Esophagus squamous epithelium (tissue), 5 donors: ENCODE results near the gene DISP2. TPM values are rescaled to one million over a fixed set of nuclear protein-coding genes. Genes with fewer than 3 reads are reported as not detected.

Experiments used
- DNase-seq: peaks from one replicate; lab custom pipeline; 2025; lab: John Stamatoyannopoulos, UW
- H3K27ac ChIP-seq, 4 donors: fragments of 200-600 bp; sonication (generic); one replicate each; pipeline ENCODE4 v1.5.1; 2016 to 2019; ENCODE audit warnings: mild to moderate bottlenecking in 1 of 4
- H3K27me3 ChIP-seq, 4 donors: fragments of 200-600 bp; sonication (generic); 1 replicate in 3 of 4; 2 replicates in 1 of 4; pipeline versions ENCODE4 v1.5.1 to v1.6.0; 2017 to 2021; ENCODE audit warnings: antibody characterized with exemption in 1 of 4
- H3K36me3 ChIP-seq, 3 donors: fragments of 200-600 bp; sonication (generic); one replicate each; pipeline ENCODE4 v1.5.1; 2016 to 2019
- H3K4me1 ChIP-seq, 3 donors: fragments of 200-600 bp; sonication (generic); one replicate each; pipeline ENCODE4 v1.5.1; 2017 to 2019
- H3K4me3 ChIP-seq, 4 donors: fragments of 200-600 bp; sonication (generic); 1 replicate in 3 of 4; 2 replicates in 1 of 4; pipeline ENCODE4 v1.5.1; 2016 to 2019; ENCODE audit warnings: mild to moderate bottlenecking in 2 of 4, moderate library complexity in 1 of 4
- H3K9me3 ChIP-seq, 3 donors: fragments of 200-600 bp; sonication (generic); one replicate each; pipeline ENCODE4 v1.5.1; 2016 to 2019
- POLR2A ChIP-seq, 4 donors: fragments of 450-650 bp; IDR thresholded peaks; one replicate each; pipeline ENCODE4 v1.6.1; 2017; ENCODE audit warnings: antibody characterized with exemption in 4 of 4, mild to moderate bottlenecking in 4 of 4, moderate library complexity in 3 of 4
- WGBS, 2 donors: methylation state at CpG; one replicate each; pipeline ENCODE4 v1.1.5; 2018; 5-methylcytosine and 5-hydroxymethylcytosine counted together
- intact Hi-C: fragments of 100-400 bp; cut with DNase I; formaldehyde crosslinking; loops from one replicate; pipeline ENCODE4 v1.15.0; 2022
- total RNA-seq, 4 donors: library from RNA; depleted of rRNA; stranded (reverse); fragments of >200 nt; gene quantifications; one replicate each; pipeline ENCODE4 v1.1.0, GENCODE V29; 2016
- TF ChIP-seq, protein P1 (sequence below), 6 experiments: fragments of 450-650 bp in 4 of 6; fragments of 200-600 bp in 2 of 6; sonication (generic) in 2 of 6; IDR thresholded peaks; one replicate each; pipeline ENCODE4 v1.5.1; 2016 to 2019; ENCODE audit warnings: antibody characterized with exemption in 6 of 6, mild to moderate bottlenecking in 4 of 6, moderate library complexity in 4 of 6
- donor health status: DM: yes; HTN: yes; CAD: no.

The DISP2 gene
- total RNA-seq, 4 donors from 2014 or later: under 0.01 TPM; not detected in 2

DNA sequence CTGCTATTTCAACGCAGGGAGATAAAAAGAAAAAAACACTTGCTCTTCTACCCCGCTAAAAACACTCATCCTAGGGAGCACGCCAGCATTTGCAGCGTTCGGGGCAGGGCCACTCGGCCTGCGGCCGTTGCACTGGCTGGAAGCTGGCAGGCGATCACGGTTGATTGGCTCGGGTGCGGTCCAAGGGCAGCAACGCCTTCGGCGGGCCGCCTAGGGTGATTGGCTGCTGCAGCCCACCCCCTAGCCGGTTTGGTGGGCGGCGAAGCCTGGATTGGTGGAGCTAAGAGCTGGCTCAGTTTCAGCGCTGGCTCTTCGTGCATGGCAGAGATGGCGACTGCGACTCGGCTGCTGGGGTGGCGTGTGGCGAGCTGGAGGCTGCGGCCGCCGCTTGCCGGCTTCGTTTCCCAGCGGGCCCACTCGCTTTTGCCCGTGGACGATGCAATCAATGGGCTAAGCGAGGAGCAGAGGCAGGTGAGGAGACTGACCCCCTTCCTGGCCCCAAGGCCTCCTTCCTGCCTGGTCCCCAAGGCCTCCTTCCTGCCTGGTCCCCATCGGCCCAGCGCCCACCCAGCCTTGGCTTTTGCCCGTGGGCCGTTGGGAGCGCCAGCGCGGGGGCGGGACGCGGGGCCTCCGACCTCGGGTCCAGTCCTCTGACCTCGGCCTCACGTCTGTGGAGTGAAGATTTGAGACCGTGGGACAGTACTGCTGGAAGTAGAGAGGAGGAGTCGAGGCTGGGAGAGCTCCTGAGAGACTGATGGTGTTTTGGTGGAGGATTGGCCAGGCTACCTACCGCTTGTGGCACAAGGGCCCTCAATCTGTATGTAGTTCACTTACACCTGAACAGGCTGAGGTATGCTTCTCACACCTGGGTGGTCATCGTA is 47.7 kb downstream of the DISP2 start, which contains the start of gene IVD:
Gene IVD (plus strand): TSS at position 295 of the 881 bp plus-strand sequence. CDS start 33 bp downstream, at position 328.
- WGBS, 2 donors: 4% methylated on average over 5 to 23 of the region's 54 CpGs
- H3K27me3 ChIP-seq: no peaks in the 10 kb centered on the region
- TF ChIP-seq POLR2A (IDR thresholded peaks at IDR 0.05): peak in 2 of 4 donors; percentile 42 to 62
- TF ChIP-seq, protein P1, sequence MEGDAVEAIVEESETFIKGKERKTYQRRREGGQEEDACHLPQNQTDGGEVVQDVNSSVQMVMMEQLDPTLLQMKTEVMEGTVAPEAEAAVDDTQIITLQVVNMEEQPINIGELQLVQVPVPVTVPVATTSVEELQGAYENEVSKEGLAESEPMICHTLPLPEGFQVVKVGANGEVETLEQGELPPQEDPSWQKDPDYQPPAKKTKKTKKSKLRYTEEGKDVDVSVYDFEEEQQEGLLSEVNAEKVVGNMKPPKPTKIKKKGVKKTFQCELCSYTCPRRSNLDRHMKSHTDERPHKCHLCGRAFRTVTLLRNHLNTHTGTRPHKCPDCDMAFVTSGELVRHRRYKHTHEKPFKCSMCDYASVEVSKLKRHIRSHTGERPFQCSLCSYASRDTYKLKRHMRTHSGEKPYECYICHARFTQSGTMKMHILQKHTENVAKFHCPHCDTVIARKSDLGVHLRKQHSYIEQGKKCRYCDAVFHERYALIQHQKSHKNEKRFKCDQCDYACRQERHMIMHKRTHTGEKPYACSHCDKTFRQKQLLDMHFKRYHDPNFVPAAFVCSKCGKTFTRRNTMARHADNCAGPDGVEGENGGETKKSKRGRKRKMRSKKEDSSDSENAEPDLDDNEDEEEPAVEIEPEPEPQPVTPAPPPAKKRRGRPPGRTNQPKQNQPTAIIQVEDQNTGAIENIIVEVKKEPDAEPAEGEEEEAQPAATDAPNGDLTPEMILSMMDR (IDR thresholded peaks at IDR 0.05): peak in 1 of 6 experiments; percentile 2
- peaks cover 0 to 34% (median 0%) of the 10 kb centered on the region in 3 donors for H3K36me3 ChIP-seq
- DNase-seq: peak; percentile 72
- peaks cover 9 to 32% (median 16%) of the 10 kb centered on the region in 3 donors for H3K4me1 ChIP-seq
- peak within 1 kb of the TSS; percentile 51 to 78 (median 70) for H3K4me3 ChIP-seq
- intact Hi-C loops: no loop called here
- H3K27ac ChIP-seq: peak within 1 kb of the TSS; percentile 44 to 85 (median 73)
- no peaks in the 10 kb centered on the region for H3K9me3 ChIP-seq

DNA sequence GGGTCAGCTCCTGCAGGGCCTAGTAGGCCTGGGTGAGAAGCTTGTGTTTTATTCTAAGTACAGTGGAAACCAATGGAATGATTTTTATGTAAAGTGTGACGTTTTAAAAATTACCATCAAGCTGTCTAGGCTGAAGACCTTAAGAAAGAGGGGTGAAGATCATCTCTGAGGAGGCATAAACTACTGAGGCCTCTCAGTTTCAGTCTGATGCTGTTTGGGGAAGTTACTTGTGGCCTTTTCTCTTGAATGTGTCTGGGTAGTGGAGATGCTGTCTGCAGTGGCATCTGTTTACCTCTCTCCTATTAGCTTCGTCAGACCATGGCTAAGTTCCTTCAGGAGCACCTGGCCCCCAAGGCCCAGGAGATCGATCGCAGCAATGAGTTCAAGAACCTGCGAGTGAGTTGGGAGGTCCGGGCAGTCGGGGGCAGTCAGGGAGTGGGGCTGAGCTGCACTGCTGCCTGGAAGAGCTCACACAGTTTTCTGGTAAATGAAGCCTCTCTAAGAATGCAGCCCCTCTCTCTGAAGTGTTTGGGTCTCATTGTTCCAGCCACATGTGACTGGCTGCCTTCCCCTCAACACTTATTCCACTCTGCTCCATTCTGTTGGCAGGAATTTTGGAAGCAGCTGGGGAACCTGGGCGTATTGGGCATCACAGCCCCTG is 49.4 kb downstream of the DISP2 start:
- no peaks in the 10 kb centered on the region for H3K27me3 ChIP-seq
- 66 to 81% methylated on average over 2 to 7 of the region's 8 CpGs for WGBS, 2 donors
- peaks cover 0 to 52% (median 3%) of the 10 kb centered on the region in 3 donors for H3K36me3 ChIP-seq
- DNase-seq: no peak
- H3K4me1 ChIP-seq: peaks cover 9 to 32% (median 16%) of the 10 kb centered on the region in 3 donors
- H3K9me3 ChIP-seq: no peaks in the 10 kb centered on the region
- TF ChIP-seq, protein P1 (IDR thresholded peaks at IDR 0.05): no peak
- TF ChIP-seq POLR2A (IDR thresholded peaks at IDR 0.05): no peak
- H3K4me3 ChIP-seq: no peak overlapping the region
- intact Hi-C loops: no loop called here
- no peak overlapping the region for H3K27ac ChIP-seq

DNA sequence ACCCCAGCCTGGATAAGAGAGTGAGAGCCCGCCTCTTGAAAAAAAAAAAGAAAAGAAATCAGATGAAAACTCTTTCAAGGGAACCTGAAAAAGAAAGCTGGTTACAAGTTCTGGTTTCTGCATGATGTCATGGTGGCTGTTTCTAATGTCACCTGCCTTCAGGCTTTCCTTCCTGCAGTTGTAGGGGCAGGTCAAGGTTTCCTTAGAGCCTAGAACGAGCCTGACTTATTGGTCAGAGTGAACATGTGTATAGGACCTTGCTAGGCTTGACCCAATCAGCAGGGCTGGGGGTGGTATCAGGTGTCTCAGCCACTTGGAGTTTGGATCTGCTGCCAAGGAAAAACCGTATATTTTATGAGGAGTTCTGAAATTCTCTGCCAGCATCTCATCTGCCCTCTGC is 51.3 kb downstream of the DISP2 start:
- H3K36me3 ChIP-seq: peaks cover 0 to 71% (median 3%) of the 10 kb centered on the region in 3 donors
- 78 to 80% methylated on average over 3 of the region's 3 CpGs for WGBS, 2 donors
- H3K4me1 ChIP-seq: peaks cover 9 to 31% (median 16%) of the 10 kb centered on the region in 3 donors
- no peaks in the 10 kb centered on the region for H3K9me3 ChIP-seq
- no peak for DNase-seq
- no peak overlapping the region for H3K4me3 ChIP-seq
- H3K27me3 ChIP-seq: no peaks in the 10 kb centered on the region
- intact Hi-C loops: no loop called here
- H3K27ac ChIP-seq: no peak overlapping the region
- TF ChIP-seq, protein P1 (IDR thresholded peaks at IDR 0.05): no peak
- TF ChIP-seq POLR2A (IDR thresholded peaks at IDR 0.05): no peak

DNA sequence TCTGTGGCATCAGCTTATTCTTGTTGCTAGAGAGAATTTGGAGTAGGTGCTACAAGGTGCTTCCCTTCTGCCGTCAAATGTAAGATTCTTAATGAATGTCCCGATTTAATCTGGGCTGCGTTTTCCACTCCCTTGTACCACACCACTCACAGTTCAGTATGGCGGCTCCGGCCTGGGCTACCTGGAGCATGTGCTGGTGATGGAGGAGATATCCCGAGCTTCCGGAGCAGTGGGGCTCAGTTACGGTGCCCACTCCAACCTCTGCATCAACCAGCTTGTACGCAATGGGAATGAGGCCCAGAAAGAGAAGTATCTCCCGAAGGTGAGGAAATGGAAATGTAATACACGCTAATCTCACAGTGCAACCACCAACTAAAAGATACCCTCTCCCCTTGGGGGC is 52.5 kb downstream of the DISP2 start:
- DNase-seq: no peak
- Histone ChIP-seq H3K9me3 (no peaks in the 10 kb centered on the region), H3K27me3 (no peaks in the 10 kb centered on the region), H3K27ac (no peak overlapping the region), H3K4me1 (peaks cover 0 to 20% (median 9%) of the 10 kb centered on the region in 3 donors), H3K4me3 (no peak overlapping the region), H3K36me3 (peaks cover 0 to 82% (median 12%) of the 10 kb centered on the region in 3 donors)
- 94% methylated on average over 10 to 11 of the region's 11 CpGs for WGBS, 2 donors
- no peak for TF ChIP-seq POLR2A (IDR thresholded peaks at IDR 0.05)
- TF ChIP-seq, protein P1 (IDR thresholded peaks at IDR 0.05): no peak
- intact Hi-C loops: loop anchor here (10.0 kb wide), 1 partner anchor 46 kb away; no protein-coding TSS in a partner anchor
